ENCODE measurements around the gene ABCG1.

ABCG1 gene

DNA sequence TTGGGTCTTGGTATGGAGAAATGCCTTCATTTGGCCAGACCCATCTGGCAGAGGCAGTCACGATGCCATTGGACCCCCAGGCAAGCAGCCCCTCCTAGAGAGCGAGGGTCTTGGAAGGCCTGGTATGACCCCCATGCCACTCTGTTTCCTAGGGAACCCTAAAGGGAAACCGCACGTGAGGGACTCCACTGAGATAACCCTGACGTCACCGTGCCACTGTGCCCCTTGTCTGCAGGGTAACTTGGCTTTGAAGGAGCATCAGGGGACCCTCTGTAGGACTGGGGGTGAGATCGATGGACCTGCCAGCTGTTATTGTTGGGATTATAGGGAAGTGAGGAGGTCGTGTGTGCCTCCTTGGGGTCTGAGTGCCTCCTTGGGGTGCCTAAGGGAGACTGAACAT, 34.5 kb downstream of the ABCG1 start:
- WGBS (ENCODE audit: extremely low coverage, insufficient coverage, low lambda C conversion rate), result no CpG with 5 or more reads among the region's 8 CpGs
- no peaks in the 10 kb centered on the region for H3K27me3 ChIP-seq (ENCODE audit: insufficient read depth, low read length, poor library complexity)
- H3K56ac ChIP-seq (ENCODE audit: low read length), result no peak overlapping the region
- H3K4me3 ChIP-seq (ENCODE audit: low read length), result no peak overlapping the region
- H2BK5ac ChIP-seq (ENCODE audit: low read length), result no peak overlapping the region
- no peak for DNase-seq
- H3K18ac ChIP-seq (ENCODE audit: low read length), result no peak overlapping the region
- H2AK5ac ChIP-seq (ENCODE audit: low read length), result no peak overlapping the region
- no peaks in the 10 kb centered on the region for H3K4me1 ChIP-seq (ENCODE audit: control insufficient read depth, low read depth, low read length)
- H3K27ac ChIP-seq (ENCODE audit: low read depth, low read length), result no peak overlapping the region
- H3K4me2 ChIP-seq (ENCODE audit: low read length), result no peak overlapping the region
- H4K8ac ChIP-seq (ENCODE audit: low read depth, low read length), result no peak overlapping the region
- no peaks in the 10 kb centered on the region for H3K36me3 ChIP-seq (ENCODE audit: control insufficient read depth, insufficient read depth, low read length)
- no peaks in the 10 kb centered on the region for H3K79me2 ChIP-seq (ENCODE audit: control insufficient read depth, insufficient read depth, low read length)
- no peak overlapping the region for H4K5ac ChIP-seq (ENCODE audit: low read length)
- H2BK15ac ChIP-seq (replicated peaks; ENCODE audit: low read depth), result no peak overlapping the region
- H3K79me1 ChIP-seq (ENCODE audit: low read length), result no peaks in the 10 kb centered on the region
- no peak overlapping the region for H3K23ac ChIP-seq (ENCODE audit: low read length)
- no peak overlapping the region for H3K4ac ChIP-seq (ENCODE audit: low read depth, low read length)
- no peak overlapping the region for H2BK120ac ChIP-seq (ENCODE audit: low read depth, low read length)
- H3K9ac ChIP-seq (ENCODE audit: low read length), result no peak overlapping the region

DNA sequence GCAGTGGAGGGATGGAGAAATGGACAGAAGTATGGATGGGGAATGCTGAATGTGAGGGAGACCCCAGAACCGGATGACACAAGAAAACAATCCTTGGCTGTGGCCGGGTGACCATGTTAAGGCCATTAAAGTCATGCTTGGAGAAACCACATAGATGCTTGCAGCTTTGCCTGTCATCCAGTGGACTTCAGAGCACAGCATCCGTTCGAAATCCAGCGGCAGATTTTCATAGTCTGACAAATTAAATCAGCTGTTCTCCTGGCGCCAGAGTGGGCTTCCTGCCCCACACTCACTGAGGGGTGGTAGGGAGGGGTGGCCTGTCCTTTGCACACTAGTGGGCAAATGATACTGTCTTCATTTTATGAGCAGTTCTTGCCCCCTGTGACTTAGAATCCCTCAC, 35.1 kb downstream of the ABCG1 start:
- DNase-seq, result no peak
- Histone ChIP-seq H3K36me3 (ENCODE audit: control insufficient read depth, insufficient read depth, low read length) (no peaks in the 10 kb centered on the region), H4K8ac (ENCODE audit: low read depth, low read length) (no peak overlapping the region), H2BK120ac (ENCODE audit: low read depth, low read length) (no peak overlapping the region), H3K4ac (ENCODE audit: low read depth, low read length) (no peak overlapping the region), H3K27ac (ENCODE audit: low read depth, low read length) (no peak overlapping the region), H3K79me2 (ENCODE audit: control insufficient read depth, insufficient read depth, low read length) (no peaks in the 10 kb centered on the region), H3K4me2 (ENCODE audit: low read length) (no peak overlapping the region), H2BK5ac (ENCODE audit: low read length) (no peak overlapping the region), H4K5ac (ENCODE audit: low read length) (no peak overlapping the region), H3K79me1 (ENCODE audit: low read length) (no peaks in the 10 kb centered on the region), H3K18ac (ENCODE audit: low read length) (no peak overlapping the region), H3K4me3 (ENCODE audit: low read length) (no peak overlapping the region), H3K9ac (ENCODE audit: low read length) (no peak overlapping the region), H3K23ac (ENCODE audit: low read length) (no peak overlapping the region), H2BK15ac (replicated peaks; ENCODE audit: low read depth) (no peak overlapping the region), H3K4me1 (ENCODE audit: control insufficient read depth, low read depth, low read length) (no peaks in the 10 kb centered on the region), H3K56ac (ENCODE audit: low read length) (no peak overlapping the region), H2AK5ac (ENCODE audit: low read length) (no peak overlapping the region), H3K27me3 (ENCODE audit: insufficient read depth, low read length, poor library complexity) (no peaks in the 10 kb centered on the region)
- no CpG with 5 or more reads among the region's 6 CpGs for WGBS (ENCODE audit: extremely low coverage, insufficient coverage, low lambda C conversion rate)

DNA sequence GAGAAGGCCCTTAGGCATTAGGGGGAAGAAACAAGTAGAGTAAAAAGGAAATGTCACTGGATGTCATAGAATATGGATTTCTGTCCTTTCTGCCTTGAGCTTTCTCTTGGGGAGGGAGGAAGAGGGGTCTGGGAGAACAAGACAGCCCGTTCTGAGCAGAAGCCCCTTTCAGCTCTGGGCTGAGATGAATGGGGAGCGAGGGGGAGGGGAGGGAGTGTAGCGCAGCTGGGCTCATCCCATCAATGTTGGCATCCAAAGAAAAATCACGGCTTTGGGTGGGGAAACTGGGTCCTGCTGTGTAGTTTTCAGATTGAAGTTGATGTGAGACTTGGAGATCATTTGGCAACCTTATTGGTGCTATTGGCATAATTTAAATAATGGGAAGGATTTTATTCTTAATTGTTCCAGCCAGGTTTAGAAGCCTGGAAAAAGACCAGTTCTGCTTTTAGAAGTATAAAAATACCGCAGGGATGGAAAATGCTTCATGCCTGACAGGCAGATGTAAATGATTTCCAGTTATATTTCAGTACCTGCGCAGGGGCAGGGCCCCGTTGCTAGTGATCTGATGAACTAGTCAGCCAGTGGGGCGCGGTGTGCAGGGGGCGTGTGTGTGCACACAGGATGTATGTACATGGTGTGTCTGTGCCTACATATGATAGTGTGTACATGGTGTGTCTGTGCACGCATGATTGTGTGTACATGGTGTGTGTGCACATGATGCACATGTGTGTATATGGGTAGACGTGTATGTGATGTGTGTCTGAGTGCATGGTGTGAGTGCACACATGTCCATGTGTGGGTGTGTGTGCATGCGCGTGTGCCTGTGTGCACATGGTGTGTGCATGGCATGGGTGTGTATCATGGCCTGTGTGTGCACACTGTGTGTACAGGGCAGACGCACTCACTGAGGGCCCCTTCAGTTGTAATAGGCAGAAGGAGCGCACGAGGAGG, 36.0 kb downstream of the ABCG1 start:
- H3K27me3 ChIP-seq (ENCODE audit: insufficient read depth, low read length, poor library complexity), result no peaks in the 10 kb centered on the region
- no peak overlapping the region for H3K9ac ChIP-seq (ENCODE audit: low read length)
- no peak overlapping the region for H2AK5ac ChIP-seq (ENCODE audit: low read length)
- no peak overlapping the region for H3K56ac ChIP-seq (ENCODE audit: low read length)
- H3K36me3 ChIP-seq (ENCODE audit: control insufficient read depth, insufficient read depth, low read length), result no peaks in the 10 kb centered on the region
- no peak overlapping the region for H3K18ac ChIP-seq (ENCODE audit: low read length)
- H2BK5ac ChIP-seq (ENCODE audit: low read length), result no peak overlapping the region
- H3K4me3 ChIP-seq (ENCODE audit: low read length), result no peak overlapping the region
- H3K27ac ChIP-seq (ENCODE audit: low read depth, low read length), result no peak overlapping the region
- H4K8ac ChIP-seq (ENCODE audit: low read depth, low read length), result no peak overlapping the region
- no peak overlapping the region for H2BK120ac ChIP-seq (ENCODE audit: low read depth, low read length)
- no peak overlapping the region for H3K4me2 ChIP-seq (ENCODE audit: low read length)
- no peak overlapping the region for H2BK15ac ChIP-seq (replicated peaks; ENCODE audit: low read depth)
- DNase-seq, result no peak
- H3K4me1 ChIP-seq (ENCODE audit: control insufficient read depth, low read depth, low read length), result no peaks in the 10 kb centered on the region
- no peak overlapping the region for H4K5ac ChIP-seq (ENCODE audit: low read length)
- H3K79me2 ChIP-seq (ENCODE audit: control insufficient read depth, insufficient read depth, low read length), result no peaks in the 10 kb centered on the region
- H3K4ac ChIP-seq (ENCODE audit: low read depth, low read length), result no peak overlapping the region
- H3K79me1 ChIP-seq (ENCODE audit: low read length), result no peaks in the 10 kb centered on the region
- no CpG with 5 or more reads among the region's 17 CpGs for WGBS (ENCODE audit: extremely low coverage, insufficient coverage, low lambda C conversion rate)
- H3K23ac ChIP-seq (ENCODE audit: low read length), result no peak overlapping the region

DNA sequence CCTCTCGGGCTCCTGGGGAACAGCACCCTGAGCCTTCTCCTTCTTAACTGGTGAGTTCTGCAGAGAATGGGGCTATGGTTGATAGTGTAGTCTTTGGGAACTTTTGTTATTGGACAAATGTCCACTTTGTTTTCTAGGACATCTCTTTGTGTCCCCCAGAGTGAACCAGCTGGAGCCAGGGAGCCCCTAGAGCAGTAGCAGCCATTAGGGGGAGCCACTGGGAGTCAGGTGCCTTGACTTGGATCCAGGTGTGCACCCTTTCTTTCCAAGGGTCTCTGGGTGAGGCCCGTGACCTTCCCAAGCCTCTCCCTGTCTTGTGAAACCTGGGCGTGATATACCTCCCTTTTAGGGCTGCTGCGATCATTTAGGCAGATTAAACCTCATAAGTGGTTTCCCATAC, 36.9 kb downstream of the ABCG1 start:
- Histone ChIP-seq H3K18ac (ENCODE audit: low read length) (no peak overlapping the region), H3K4me2 (ENCODE audit: low read length) (no peak overlapping the region), H3K4ac (ENCODE audit: low read depth, low read length) (no peak overlapping the region), H3K79me2 (ENCODE audit: control insufficient read depth, insufficient read depth, low read length) (no peaks in the 10 kb centered on the region), H3K36me3 (ENCODE audit: control insufficient read depth, insufficient read depth, low read length) (no peaks in the 10 kb centered on the region), H3K79me1 (ENCODE audit: low read length) (no peaks in the 10 kb centered on the region), H2AK5ac (ENCODE audit: low read length) (no peak overlapping the region), H3K27ac (ENCODE audit: low read depth, low read length) (no peak overlapping the region), H3K4me1 (ENCODE audit: control insufficient read depth, low read depth, low read length) (no peaks in the 10 kb centered on the region), H3K4me3 (ENCODE audit: low read length) (no peak overlapping the region), H3K56ac (ENCODE audit: low read length) (no peak overlapping the region), H2BK120ac (ENCODE audit: low read depth, low read length) (no peak overlapping the region), H3K27me3 (ENCODE audit: insufficient read depth, low read length, poor library complexity) (no peaks in the 10 kb centered on the region), H2BK5ac (ENCODE audit: low read length) (no peak overlapping the region), H3K9ac (ENCODE audit: low read length) (no peak overlapping the region), H2BK15ac (replicated peaks; ENCODE audit: low read depth) (no peak overlapping the region), H3K23ac (ENCODE audit: low read length) (no peak overlapping the region), H4K5ac (ENCODE audit: low read length) (no peak overlapping the region), H4K8ac (ENCODE audit: low read depth, low read length) (no peak overlapping the region)
- DNase-seq, result no peak
- WGBS (ENCODE audit: extremely low coverage, insufficient coverage, low lambda C conversion rate), result no CpG with 5 or more reads among the region's 4 CpGs

DNA sequence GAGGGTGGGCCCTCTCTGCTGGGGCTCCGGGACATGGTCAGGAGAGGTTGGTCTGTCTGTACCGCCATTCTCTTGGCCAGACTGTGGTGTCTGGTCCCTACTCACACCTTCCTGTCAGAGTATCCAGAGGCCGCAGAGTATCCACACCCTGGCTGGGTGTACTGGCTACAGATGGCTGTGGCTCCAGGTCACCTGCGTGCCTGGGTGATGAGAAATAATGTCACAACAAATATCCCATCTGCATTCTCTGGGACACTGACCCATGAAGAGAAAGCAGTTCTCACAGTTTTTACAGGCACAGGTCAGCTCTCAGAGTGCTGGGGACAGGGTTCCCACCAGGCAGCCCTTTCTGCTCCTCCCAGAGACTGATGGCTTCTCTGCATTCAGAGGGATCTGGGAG, 37.4 kb downstream of the ABCG1 start:
- no peak overlapping the region for H3K4me3 ChIP-seq (ENCODE audit: low read length)
- no peak overlapping the region for H2AK5ac ChIP-seq (ENCODE audit: low read length)
- H3K18ac ChIP-seq (ENCODE audit: low read length), result no peak overlapping the region
- H3K4ac ChIP-seq (ENCODE audit: low read depth, low read length), result no peak overlapping the region
- H3K4me2 ChIP-seq (ENCODE audit: low read length), result no peak overlapping the region
- H3K4me1 ChIP-seq (ENCODE audit: control insufficient read depth, low read depth, low read length), result no peaks in the 10 kb centered on the region
- H4K8ac ChIP-seq (ENCODE audit: low read depth, low read length), result no peak overlapping the region
- H4K5ac ChIP-seq (ENCODE audit: low read length), result no peak overlapping the region
- no CpG with 5 or more reads among the region's 4 CpGs for WGBS (ENCODE audit: extremely low coverage, insufficient coverage, low lambda C conversion rate)
- no peaks in the 10 kb centered on the region for H3K36me3 ChIP-seq (ENCODE audit: control insufficient read depth, insufficient read depth, low read length)
- H3K56ac ChIP-seq (ENCODE audit: low read length), result no peak overlapping the region
- H3K27me3 ChIP-seq (ENCODE audit: insufficient read depth, low read length, poor library complexity), result no peaks in the 10 kb centered on the region
- no peak for DNase-seq
- H3K27ac ChIP-seq (ENCODE audit: low read depth, low read length), result no peak overlapping the region
- no peak overlapping the region for H3K9ac ChIP-seq (ENCODE audit: low read length)
- no peaks in the 10 kb centered on the region for H3K79me2 ChIP-seq (ENCODE audit: control insufficient read depth, insufficient read depth, low read length)
- H2BK15ac ChIP-seq (replicated peaks; ENCODE audit: low read depth), result no peak overlapping the region
- H2BK120ac ChIP-seq (ENCODE audit: low read depth, low read length), result no peak overlapping the region
- H3K23ac ChIP-seq (ENCODE audit: low read length), result no peak overlapping the region
- H3K79me1 ChIP-seq (ENCODE audit: low read length), result no peaks in the 10 kb centered on the region
- no peak overlapping the region for H2BK5ac ChIP-seq (ENCODE audit: low read length)
